VCaP (cell line): ENCODE measurements around the gene SPSB1.

Experiments used
- H3K27ac ChIP-seq: fragments of 450-650 bp; 2 replicates; pipeline ENCODE4 v1.5.1; 2017
- TF ChIP-seq, protein P1 (sequence below): fragments of 450-650 bp; conservative IDR thresholded peaks from 2 replicates; pipeline ENCODE4 v1.5.1; 2017; ENCODE audit warnings: mild to moderate bottlenecking, moderate library complexity

SPSB1 gene

GRCh38 chr1:9345922-9346321 lies 53.2 kb downstream of the SPSB1 start:
- H3K27ac ChIP-seq, result no peak overlapping the region
- TF ChIP-seq, protein P1, sequence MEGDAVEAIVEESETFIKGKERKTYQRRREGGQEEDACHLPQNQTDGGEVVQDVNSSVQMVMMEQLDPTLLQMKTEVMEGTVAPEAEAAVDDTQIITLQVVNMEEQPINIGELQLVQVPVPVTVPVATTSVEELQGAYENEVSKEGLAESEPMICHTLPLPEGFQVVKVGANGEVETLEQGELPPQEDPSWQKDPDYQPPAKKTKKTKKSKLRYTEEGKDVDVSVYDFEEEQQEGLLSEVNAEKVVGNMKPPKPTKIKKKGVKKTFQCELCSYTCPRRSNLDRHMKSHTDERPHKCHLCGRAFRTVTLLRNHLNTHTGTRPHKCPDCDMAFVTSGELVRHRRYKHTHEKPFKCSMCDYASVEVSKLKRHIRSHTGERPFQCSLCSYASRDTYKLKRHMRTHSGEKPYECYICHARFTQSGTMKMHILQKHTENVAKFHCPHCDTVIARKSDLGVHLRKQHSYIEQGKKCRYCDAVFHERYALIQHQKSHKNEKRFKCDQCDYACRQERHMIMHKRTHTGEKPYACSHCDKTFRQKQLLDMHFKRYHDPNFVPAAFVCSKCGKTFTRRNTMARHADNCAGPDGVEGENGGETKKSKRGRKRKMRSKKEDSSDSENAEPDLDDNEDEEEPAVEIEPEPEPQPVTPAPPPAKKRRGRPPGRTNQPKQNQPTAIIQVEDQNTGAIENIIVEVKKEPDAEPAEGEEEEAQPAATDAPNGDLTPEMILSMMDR, result no peak

DNA sequence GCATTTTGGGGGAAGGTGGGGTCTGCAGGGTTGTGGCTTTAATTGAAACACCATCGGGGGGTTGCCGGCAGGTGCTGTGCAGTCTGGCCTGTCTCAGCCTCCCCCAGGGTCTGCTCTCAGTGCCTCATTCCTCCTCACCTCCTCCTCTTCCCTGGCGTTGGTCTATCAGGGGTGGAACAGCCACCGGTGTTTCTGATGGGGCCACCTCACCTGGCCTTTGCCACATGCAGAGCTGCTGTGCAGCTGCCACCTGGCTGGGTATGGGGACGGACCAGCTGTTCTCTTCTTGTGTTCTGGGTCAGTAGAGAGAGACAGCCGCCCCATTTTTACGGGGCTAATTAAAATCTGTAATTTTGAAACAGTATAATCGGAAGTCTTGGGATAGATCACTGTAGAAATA lies 53.9 kb downstream of the SPSB1 start:
- TF ChIP-seq, protein P1, result no peak

GRCh38 chr1:9347095-9347850 lies 54.6 kb downstream of the SPSB1 start:
- no peak overlapping the region for H3K27ac ChIP-seq
- TF ChIP-seq, protein P1, result no peak

More for the DNA sequence above, 53.9 kb downstream of the SPSB1 start:
- no peak overlapping the region for H3K27ac ChIP-seq

DNA sequence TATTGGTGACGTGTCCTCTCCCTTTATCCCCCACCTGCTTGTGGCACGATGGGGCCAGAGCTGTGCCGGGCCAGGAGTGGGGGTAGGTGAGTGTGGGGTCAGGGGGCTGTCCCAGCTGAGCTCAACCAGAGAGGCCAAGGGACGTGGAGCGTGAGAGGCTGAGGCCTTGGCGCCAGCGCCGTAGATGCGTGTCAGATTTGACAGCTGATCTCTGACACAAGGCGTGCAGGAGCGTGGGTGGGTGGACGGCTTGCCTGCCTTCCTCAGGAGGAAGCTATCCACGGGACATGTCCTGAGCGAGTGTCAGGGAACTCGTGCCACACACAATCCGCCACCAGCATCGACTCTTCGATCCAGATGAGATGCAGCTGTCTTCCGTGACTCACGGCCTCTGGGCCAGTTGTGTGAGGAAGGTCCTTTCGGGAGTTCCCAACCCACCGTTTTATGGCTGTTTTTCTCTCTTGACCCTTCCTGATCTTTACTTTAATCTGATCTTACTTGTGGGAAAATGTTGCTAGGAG lies 56.7 kb downstream of the SPSB1 start:
- no peak overlapping the region for H3K27ac ChIP-seq
- TF ChIP-seq, protein P1, result no peak

GRCh38 chr1:9350013-9350908 lies 57.6 kb downstream of the SPSB1 start:
- TF ChIP-seq, protein P1, result no peak
- no peak overlapping the region for H3K27ac ChIP-seq

- TF ChIP-seq, protein P1, result no peak
- H3K27ac ChIP-seq, result no peak overlapping the region
These were observed 58.3 kb downstream of the SPSB1 start for GRCh38 chr1:9350960-9351359.

GRCh38 chr1:9351654-9352271 lies 59.1 kb downstream of the SPSB1 start:
- TF ChIP-seq, protein P1, result no peak
- no peak overlapping the region for H3K27ac ChIP-seq
